ENCODE results near the gene ERICH6B.

- TF ChIP-seq CTCF (IDR thresholded peaks at IDR 0.05; ENCODE audit: borderline replicate concordance, extremely low read depth, low read length, poor library complexity, severe bottlenecking): peak; percentile 91
- no peak for TF ChIP-seq EZH2 (IDR thresholded peaks at IDR 0.05; ENCODE audit: borderline replicate concordance, low read depth, low read length, severe bottlenecking)
Measured at GRCh38 chr13:45511310-45512097, 104.0 kb downstream of the ERICH6B start.

Measured in DND-41 (cell line).